GM04503 (cell line): ENCODE results near the gene TOR2A.
A peak's percentile ranks its signal among the peaks of the same experiment; 100 is the strongest.
"Not testable (repeated sequence)": the region's sequence is repeated elsewhere in the genome, so short reads cannot be mapped to it uniquely, and the experiment has no call there.

ENCODE experiments used
- DNase-seq: peaks from one replicate; pipeline ENCODE4 v3.0.0-alpha.2; 2012; ENCODE audit warnings: low read depth

The TOR2A gene

DNA sequence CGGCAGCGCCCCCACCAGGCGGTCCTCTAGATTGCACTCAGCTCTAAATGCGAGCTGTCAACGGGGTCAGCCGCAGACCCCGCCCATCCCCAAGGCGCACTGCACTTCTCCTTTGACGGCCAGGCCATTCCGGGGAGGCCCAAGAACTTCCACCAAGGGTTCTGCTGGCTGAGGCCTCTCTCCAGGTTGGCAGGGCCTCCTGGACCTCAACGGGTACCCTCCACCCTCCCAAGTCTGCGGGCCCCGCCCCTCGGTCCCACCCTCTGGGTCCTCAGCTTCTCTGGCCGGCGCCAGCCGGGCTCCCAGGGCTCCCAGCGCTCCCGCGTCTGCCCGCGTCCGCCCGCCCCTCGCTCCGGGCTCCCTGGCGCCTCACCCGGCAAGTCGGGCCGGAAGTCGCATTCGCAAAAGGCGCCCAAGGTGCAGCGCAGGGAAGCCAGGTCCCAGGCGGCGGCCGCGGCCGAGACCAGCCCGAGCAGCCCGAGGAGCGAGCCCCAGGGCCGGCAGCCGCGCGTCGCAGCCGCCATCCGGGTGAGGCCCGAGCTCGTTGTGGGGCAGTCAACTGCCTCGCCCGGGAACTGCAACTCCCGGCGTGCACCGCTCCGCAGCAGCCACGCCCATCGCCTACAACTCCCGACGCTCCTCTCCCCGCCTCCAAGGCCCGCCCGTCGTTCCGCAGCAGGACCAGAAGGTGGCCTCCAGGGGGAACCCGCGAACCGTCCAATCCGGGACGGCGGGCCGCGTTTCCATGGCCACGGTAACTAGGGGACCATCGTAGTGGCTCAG, at the start of gene TOR2A:
TSS of gene TOR2A (minus strand) at position 548 of the 783 bp plus-strand sequence. CDS start at position 524, 24 bp downstream.
- peak; percentile 71 for DNase-seq

DNA sequence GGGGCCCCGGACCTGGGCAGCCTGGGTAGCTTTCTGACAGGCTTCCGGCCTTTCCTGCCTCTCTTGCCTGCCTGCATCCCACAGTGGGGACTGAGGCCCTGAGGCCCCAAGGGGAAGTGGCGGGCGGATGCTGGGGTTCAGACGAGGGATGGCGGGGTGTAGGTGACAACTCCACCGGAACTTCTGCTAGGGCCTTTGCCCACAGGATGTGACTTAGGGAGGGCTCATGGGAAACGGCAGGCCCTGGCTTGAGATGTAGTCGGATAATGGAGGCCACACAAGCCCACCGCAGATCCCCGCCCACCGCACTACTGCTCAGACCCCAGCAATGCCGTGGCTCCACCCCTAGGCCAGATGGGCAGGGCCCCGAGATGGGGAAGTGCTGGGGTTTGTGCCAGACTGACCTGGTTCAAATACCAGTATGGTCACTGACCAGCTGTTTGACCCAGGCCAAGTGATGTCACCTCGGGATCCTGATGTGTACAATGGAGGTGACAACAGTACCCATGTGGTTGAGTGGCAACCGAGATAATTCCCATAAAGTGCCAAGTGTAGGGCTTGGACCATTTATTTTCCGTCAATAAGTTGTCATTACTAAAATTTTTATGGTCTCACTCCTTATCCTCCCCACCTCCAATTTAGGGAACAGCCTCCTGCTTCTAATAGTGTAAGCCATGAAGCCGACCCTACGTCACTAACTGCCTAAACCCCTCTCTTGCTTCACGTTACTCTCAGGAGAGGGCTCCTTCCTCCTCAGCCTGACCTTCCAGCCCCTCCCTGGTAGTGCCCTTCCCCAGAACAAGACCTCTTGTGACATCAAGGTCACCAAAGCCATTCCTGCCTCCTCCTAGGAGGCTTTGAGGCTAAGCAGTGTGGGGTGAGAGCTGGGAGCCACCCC, 48.3 kb upstream of the TOR2A start:
- DNase-seq: no peak

DNA sequence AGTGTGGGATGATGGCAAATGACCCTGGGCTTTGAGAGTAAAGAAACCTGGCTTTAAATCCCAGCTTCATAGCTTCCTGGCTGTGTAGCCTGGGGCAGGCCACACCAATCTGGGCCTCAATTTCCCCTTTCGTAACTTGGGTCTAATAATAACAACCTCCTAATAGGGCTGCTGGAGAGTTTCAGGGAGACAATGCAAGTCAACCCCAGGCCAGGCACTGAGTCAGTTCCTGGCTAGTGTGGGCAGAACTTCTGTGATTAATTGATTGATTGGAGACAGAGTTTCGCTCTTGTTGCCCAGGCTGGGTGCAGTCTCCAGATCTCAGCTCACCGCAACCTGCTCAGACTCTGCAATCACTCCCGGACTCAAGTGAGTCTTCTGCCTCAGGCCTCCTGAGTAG, 46.7 kb upstream of the TOR2A start:
- DNase-seq: no peak

DNA sequence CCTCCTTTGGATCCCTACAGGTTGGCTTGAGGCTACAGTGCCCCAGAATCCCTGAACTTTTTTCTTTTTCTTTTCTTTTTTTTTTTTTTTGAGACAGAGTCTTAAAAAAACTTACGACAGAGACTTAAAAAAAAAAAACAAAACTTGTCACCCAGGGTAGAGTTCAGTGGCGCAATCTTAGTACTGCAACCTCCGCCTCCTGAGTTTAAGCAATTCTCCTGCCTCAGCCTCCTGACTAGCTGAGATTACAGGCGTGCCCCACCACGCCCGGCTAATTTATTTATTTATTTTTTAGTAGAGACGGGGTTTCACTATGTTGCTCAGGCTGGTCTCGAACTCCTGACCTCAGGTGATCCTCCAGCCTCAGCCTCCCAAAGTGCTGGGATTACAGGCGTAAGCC, 45.8 kb upstream of the TOR2A start:
- DNase-seq: not testable (repeated sequence)

DNA sequence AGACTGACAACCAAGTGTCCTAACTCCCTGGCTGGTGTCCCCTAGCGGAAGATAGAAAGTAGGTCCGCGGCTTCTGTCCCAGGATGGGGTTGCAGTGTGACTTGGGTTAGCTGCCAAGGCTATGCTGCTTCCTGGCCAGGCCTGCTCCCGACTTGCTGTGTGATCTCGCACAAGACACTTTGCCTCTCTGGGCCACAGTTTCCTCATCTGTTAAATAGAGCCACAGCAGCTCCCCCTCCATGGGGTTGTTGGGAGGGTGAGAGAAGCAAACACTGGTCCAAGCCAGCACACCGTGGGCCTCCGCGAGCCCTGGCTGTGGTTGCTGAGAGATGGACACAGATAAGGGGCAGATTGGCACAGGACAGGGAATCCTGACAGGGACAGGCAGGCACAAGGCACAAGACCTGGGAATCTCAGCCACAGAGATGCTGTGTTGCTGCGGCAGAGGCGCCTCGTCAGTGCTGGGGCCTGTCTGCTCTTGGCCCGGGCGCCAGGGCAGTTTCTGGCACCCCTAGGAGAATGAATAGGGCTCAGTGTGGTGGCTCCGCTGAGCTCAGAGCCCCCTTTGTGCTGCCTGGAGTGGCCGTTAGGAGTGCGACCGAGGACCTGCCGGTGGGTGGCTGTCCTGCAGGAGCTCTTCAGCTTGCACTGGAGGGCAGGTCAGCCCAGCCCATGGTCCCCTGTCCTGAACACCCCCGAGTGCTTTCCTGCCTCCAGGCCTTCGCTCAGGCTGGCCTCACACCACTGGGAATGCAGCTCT, 45.2 kb upstream of the TOR2A start:
- DNase-seq: no peak

DNA sequence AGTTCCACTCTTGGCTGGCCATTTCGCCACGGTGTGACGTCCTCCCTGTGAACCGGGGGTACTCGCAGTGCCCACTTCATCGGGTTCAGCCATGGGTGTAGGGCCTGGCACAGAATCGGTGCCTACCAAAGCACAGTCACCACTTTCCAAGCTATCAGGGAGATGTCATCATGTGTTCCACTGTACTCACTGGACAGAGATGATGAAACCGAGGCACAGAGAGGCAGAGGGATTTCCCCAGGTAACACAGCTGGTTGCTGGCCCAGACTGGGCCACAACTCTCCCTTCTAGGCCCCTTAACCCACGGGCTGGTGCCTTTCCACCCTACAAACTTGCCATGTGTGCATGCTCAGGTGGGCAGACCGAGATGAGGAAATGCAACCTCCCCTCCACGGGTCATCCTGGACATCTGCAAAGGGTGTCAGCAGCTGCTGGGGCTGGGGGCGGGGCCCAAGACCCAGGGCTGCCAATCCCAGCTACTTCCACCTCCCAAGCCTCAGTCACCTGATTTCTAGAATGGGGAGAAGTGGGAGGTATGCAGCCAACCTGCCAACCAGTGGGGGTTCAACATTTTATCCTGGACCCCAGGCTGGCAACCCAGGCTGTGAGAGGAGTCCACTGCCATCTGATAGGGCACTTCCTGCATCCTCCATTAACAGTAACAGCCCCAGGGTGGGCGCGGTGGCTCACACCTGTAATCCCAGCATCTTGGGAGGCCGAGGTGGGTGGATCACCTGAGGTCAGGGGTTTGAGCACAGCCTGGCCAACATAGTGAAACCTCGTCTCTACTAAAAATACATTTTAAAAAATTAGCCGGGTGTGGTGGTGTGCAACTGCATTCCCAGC, 44.3 kb upstream of the TOR2A start:
- DNase-seq: no peak

DNA sequence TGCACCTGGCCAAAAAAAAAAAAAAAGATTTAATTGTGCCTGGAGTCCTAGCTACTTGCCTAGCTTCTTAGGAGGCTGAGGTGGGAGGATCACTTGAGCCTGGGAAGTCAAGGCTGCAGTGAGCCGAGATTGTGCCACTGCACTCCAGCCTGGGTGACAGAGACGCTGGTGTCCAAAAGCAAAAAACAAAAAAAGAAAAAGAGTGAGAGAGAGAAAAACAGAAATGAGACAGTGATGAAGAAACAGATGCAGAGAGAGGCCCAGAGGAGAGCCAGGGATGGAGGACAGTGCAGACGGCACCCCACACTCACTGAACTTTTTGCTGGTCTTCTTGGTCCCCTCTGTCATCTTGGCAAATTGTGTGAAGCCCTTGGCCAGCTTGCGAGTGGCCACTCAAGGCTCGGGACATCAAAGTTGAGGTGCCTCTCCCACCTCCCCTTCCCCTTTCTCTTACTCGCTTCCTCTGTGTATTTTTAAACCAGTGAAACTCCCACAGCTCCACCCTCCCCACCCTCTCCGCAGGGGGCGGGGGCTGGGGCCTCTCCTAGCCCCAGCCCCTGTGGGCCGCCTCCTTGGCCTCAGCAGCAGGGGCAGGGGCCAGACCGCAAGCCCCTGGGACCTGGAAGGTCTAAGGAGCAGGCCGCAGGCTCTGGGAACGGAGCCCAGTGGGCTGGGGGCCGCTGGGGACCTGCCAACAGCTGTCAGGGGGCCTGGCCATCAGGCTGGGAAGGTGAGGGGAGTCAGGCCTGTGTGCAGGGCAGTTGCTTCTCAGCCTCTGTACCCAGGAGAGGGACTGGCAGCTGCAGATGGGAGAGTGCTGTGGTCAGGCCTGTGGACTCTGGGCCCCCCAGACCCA, 43.4 kb upstream of the TOR2A start, which contains the start of gene SH2D3C:
TSS of gene SH2D3C (minus strand) at position 387 of the 856 bp plus-strand sequence. CDS start at position 348, 39 bp downstream.
- no peak for DNase-seq

DNA sequence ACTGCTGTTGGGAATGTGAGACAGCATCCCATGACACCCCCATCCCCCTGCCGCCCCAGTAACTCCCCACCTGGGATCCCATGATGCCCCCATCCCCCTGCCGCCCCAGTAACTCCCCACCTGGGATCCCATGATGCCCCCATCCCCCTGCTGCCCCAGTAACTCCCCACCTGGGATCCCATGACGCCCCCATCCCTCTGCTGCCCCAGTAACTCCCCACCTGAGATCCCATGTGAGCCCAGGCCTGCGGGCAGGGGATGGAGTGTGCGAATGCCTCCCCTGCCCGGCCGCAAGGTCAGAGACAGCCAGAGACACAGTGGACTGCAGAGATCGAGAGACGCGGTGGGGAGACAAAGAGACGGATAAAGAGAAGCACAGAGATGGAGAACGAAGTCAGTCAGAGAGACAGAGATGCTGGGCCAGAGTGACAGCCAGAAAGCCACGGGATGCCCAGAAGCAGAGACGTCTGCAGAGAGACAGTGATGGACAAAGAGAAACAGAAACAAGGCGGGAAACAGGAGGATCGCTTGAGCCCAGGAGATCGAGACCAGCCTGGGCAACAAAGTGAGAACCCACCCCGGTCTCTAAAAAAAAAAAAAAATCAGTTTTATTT, 42.4 kb upstream of the TOR2A start:
- DNase-seq: no peak

DNA sequence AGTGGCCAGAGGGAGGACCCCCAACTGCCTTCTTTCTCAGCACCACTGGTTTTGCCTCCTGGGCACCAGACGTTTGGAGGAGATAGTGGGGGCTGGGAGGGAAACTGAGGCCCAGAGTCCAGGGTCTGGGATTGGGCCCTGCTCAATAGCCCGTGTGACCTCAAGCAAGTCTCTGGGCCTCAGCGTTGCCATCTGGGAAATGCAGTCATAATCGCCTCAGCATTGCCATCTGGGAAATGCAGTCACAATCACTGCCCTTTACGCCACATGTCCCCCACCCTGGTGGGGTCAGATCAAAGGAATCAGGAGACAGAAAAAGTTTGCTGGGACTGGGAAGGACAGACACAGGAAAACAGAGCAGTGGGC, 41.8 kb upstream of the TOR2A start:
- DNase-seq: no peak

DNA sequence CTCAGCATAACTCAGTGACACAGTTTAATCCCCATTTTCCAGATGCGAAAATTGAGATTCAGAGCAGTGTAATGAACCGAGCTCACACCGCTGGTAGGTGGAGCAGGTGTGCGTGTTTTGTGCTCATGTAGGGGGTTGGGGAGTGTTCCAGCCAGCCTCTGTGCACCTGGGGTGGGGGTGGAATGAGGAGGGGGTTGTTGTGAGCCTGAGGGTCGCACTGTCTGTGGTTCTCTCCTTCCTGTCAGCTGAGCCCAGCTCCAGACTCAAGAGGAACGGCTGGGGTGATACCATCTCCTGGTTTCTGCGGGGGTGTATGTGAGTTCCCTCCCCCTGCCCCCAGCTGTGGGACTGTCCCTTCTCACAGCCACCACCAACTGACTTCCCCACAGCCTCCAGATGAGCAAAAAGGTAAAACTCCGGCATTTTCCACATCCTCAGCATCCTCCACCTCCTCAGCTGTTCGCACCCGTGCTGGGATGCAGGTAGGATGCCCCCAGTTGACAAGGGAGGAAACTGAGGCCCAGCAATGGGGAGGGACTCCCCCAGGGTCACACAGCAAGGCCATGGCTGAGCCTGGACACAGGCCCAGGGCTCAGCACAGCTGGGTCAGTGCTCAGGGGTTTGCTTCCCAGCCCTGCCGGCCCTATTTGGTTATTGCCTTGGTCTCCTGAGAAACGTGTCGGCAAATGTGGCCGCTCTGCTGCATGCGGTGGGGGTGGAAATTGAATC, 41.3 kb upstream of the TOR2A start:
- DNase-seq: no peak

DNA sequence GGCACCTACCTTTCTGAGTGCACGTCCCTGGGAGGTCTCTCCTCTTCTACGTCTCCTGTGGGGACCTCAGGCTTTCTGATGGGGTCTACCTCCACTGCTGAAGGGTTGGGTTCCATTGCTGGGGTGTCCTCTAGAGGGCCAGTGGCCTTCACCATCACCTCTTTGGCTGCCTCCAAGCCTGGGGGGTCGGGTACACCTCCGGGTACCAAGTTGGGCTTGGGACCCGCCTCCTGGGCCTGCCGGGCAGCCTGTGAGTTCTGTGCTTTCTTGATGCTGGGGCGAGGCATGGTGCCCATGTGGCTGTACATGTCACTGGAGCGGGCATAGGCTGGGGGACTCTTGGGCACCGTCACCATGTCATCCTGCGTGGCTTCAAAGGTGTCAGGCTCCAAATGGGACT, 38.9 kb upstream of the TOR2A start:
- no peak for DNase-seq

DNA sequence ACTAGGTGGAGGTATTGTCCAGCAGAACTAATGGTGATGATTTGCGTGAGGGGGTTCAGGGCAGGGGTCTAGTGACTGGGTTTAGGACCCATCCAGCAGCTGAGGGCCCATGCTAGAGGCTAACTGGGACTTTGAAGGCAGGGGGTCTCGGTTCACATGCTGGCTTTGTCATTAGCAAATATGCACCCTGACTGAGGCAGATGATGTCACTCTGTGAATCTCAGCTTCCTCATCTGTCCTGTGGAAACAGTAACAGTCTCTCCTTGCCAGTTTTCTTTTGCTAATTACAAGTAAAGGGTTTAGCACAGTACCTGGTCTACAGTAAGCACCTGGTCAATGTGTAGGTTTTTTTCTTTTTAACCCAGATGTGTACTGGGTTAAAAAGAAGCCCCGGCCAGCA, 38.2 kb upstream of the TOR2A start:
- DNase-seq: no peak

DNA sequence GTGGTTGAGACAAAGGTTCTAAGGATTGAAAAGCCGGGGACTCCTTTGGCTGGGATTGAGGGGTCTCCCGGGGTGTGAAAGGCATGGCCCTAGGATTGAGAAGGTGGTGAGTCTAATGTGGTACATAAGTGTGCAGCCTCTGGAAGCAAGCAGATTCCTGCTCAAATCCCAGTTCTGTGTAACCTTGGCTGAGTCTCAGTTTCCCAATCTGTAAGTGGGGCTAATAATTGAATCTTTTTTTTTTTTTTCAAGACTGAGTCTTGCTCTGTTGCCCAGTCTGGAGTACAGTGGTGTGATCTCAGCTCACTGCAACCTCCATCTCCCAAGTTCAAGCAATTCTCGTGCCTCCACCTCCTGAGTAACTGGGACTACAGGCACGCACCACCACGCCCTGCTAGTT, 37.5 kb upstream of the TOR2A start:
- DNase-seq: no peak

DNA sequence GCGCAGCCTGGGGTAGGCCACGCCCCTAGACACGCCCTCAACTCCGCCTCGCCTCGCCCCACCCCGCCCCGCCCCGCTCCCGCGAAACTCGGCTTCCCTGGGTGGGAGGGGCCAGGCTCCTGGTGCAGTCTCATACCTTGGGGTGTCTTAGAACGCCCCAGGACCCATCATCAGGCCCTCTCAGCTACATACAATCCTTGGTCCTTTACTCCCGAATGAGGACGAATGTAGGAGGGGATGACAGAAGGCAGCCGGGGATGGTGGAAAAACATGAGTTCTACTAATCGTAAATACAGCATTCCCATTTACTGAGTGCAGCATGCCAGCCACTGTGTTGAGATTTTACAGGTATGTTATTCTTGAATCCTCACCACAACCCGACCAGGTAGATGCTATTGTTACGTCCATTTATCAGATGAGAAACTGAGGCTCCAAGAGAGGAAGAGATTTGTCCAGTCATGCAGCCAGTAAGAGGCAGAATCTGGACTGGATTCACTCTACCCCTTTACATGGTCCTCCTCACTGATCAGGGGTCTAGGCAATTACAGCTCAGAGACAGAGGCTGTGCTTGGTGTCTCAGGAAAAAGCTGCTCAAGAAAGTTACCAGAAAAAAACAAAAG, 36.6 kb upstream of the TOR2A start:
- DNase-seq: no peak

DNA sequence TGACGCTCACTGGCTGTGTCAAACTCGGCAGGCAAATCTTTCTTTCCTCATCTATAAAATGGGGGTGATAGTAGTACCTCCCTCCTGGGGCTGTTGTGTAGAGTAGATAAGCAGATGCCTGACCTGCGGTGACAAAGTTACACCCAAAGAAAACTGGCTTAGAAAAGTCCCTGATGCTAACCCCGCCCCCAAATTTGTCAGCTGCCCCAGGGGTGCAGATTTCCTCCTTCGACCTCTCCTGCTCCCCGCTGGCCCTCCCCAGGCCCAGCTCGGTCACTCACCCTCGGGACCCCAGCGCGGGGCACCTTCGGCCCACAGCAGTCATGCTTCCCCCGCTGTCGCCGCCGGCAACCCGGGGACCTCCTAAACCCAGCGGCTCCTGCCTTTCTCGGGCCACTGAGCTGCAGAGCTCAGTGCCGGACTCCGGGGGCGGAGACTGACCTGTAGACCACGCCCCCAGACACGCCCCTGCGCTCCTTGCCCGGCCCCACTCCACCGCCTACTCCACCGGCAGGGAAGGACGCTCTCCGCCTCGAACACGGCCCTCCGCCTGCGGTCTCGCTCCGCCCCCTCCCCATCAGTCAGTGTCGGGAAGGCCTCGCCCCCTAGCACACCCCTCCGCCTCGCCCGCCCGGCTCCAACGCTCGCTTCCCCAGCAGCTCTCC, 35.9 kb upstream of the TOR2A start:
- peak; percentile 68 for DNase-seq

DNA sequence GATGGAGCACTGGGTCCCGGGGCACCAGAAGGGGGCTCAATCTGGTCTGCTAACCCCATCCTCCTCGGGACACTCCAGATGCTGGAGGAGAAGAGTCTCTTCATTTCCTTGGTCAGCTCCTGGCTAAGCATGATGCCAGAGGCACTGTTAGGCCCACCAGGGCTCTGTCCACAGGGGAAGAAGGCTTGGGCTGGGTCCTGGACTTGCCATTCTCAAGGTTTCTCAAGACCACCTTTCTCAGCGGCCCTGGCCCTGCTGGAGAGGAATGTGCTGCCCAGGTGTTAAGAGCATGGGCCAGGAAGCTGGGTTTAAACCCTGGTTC, 35.5 kb upstream of the TOR2A start:
- no peak for DNase-seq

DNA sequence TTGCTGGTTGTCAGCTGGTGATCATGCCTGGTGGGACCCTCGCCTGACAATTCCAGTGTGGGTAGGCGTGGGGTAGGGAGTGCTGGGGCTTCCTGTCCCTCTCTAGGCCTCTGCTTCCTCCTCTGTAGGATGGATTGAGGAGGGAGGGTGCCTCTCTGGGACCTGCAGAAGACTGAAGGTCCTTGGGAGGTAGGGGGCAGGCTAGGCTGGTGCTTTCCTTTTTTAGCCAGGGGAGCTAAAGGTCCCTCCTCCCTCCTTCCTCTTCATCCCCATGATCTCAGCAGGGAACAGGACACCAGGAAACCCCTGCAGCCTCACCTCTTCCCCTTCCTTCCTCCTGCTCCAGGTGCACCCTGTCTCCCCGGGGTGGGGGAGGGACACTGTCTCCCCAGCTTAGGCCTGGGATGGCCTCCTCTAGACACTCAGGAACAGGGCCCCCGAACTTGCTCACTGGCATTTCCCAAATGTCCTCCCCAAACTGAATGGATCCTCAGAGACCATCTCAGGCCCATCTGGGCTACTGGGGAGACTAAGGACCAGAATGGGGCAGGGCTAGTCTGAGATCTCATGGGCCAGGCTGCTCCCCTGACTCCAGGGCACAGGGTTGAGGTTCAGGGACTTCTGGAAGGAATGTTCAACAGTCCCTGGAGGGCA, 35.0 kb upstream of the TOR2A start:
- DNase-seq: no peak

DNA sequence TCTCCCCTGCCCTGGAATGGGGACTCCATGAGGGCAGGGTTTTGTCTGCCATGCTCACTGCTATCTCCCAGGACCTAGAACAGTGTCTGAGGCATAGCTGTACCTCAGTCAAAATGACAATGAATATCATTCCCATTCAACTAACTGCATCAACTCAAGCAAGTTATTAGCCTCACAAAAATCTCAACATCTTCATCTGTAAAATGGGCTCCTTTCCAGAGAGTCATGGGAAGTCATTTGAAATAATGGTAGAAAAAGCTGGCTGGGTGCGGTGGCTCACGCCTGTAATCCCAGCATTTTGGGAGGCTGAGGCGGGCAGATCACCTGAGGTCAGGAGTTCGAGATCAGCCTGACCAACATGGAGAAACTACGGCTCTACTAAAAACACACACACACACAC, 34.0 kb upstream of the TOR2A start:
- DNase-seq: no peak
